WI38 (cell line): Measurements from ENCODE around the gene KARS1.

Source experiments
- H3K4me3 ChIP-seq: 2 replicates; pipeline ENCODE4 v1.5.1; 2011; ENCODE audit warnings: low read depth, mild to moderate bottlenecking, control low read depth, low read length
- TF ChIP-seq, protein P1 (sequence below): IDR thresholded peaks from 2 replicates; pipeline ENCODE4 v1.5.1; 2012; ENCODE audit warnings: low read depth, mild to moderate bottlenecking, control low read depth, low read length

KARS1 gene

DNA sequence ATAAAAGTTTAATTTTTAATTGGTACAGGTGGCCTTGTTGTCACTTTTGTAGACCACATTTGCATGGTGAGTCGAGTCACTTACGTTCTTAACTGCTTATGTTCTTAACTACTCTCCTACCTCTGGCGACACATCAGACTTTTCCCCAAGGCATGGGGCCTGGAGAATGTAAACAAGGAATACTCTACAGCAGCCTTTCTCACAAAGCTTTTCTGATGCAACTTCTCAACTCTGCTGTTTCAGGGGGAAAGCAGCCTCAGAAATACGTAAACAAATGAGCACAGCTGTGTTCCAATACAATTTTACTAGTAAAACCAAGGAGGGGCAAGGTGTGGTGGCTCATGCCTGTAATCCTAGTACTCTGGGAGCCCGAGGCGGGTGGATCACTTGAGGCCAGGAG lies 6.9 kb downstream of the KARS1 start:
- TF ChIP-seq, protein P1, sequence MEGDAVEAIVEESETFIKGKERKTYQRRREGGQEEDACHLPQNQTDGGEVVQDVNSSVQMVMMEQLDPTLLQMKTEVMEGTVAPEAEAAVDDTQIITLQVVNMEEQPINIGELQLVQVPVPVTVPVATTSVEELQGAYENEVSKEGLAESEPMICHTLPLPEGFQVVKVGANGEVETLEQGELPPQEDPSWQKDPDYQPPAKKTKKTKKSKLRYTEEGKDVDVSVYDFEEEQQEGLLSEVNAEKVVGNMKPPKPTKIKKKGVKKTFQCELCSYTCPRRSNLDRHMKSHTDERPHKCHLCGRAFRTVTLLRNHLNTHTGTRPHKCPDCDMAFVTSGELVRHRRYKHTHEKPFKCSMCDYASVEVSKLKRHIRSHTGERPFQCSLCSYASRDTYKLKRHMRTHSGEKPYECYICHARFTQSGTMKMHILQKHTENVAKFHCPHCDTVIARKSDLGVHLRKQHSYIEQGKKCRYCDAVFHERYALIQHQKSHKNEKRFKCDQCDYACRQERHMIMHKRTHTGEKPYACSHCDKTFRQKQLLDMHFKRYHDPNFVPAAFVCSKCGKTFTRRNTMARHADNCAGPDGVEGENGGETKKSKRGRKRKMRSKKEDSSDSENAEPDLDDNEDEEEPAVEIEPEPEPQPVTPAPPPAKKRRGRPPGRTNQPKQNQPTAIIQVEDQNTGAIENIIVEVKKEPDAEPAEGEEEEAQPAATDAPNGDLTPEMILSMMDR = no peak
- no peak overlapping the region for H3K4me3 ChIP-seq

DNA sequence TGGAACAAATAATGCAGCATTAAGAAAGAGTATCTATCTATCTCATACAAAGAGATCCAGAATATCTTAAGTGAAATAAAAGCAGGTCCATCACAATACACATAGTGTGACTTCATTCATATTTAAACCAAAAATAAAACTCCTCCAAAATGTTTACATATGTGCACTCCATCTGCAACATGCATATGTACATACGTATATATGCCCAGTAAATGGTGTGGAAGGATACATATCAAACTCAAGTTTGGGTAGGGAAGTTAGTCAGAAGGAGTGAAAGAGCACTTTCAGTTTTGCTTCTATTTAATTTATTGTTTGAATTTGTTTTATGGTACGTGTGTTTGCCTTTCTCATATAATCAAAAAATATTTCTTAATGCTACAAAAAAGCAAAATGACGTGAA lies 12.4 kb downstream of the KARS1 start:
- TF ChIP-seq, protein P1 = no peak

DNA sequence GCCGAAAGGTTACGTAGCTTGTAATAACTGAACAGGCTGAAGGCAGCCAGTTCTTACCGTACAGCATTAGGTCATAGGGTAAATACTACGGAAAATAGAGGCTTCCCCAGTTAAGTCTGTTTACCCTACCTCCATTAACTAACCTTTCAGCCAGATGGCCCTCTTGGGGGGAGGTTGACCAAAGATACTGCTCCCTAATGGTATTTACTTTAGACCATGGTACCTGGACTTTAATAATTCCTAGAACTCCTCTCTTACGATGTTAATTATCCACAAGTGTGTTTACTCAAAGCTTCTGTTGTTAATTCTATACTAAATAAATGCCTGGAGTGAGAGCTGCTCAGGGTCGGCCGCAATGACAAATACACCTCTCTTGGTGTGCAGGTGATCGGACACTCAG lies 14.6 kb downstream of the KARS1 start:
- H3K4me3 ChIP-seq = no peak overlapping the region
- TF ChIP-seq, protein P1 = no peak

More for the DNA sequence above, 12.4 kb downstream of the KARS1 start:
- H3K4me3 ChIP-seq = no peak overlapping the region

DNA sequence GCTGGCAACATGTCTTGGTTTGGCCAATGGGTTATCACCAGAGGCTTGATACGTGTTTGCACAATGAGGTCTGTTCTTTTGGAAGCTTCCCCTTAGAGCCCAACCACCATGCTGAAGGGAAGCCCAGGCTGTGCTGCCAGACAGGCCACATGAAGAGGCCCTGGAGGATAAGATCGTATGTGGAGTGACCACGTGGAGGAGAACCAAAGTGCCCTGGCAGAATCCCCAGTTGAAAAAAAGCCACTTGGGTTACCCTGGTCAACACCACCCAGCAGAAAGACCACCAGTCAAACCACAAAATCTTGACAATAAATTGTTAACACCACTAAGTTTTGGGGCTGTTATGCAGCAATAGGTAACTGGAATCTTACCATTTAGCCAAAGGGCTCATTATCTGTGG lies 17.4 kb downstream of the KARS1 start:
- H3K4me3 ChIP-seq = no peak overlapping the region
- TF ChIP-seq, protein P1 = no peak

DNA sequence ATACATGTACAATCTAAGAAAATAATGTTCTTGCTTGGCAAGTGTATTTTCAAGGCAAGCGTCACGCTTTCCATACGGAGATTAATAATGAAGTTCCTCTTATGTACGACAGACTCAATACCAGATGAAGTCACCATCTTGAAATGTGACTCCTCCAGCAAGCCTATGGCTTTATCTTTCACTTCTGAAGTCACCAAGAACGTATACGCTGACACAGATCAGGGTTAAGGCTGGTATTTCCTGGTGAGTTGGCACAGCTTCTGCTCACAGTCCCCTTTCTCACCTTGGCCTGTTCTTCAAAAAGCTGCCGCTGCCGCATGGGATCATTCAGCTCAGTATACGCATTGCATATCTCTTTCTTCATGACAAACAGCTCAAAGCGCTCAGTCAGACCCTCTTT lies 18.3 kb downstream of the KARS1 start:
- H3K4me3 ChIP-seq = no peak overlapping the region
- TF ChIP-seq, protein P1 = no peak

DNA sequence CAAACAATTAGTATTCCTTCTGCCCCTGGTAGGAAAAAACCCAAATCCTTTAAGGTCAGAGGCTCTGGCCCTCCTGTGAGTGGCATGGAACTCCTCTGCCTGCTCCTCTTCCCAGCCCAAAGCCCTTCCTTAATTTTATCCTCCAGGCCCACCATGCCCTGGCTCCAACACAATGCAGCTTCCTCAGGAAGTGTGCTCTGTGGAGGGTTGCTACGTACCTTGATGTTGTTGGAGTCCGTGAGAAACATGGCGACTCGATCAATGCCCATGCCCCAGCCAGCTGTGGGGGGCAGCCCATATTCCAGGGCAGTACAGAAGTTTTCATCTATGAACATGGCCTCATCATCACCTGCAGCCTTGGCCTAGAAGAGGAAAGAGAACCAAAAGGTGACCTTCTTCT lies 19.1 kb downstream of the KARS1 start:
- TF ChIP-seq, protein P1 = no peak
- no peak overlapping the region for H3K4me3 ChIP-seq

DNA sequence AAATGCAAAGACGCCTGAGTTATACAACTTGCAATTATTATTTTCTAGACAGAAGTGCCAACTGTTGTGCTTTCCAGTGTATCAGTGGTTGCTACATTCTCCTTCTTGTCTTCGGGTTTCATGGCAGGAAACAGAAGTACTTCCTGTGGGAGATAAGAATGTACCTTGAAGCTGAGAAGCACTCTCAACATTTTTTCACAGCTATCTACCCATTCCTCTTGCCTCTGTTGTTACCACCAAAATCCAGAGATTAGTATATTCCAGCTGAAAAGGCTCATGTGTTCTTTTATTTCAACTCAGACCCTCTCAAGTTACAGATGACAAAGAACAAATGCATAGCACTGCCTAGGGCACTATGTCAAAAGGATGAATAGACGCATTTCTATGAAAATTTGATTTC lies 19.6 kb downstream of the KARS1 start:
- TF ChIP-seq, protein P1 = no peak
- no peak overlapping the region for H3K4me3 ChIP-seq
